Measurements from ENCODE around the gene GUSB.
"Not testable (repeated sequence)": the region's sequence is repeated elsewhere in the genome, so short reads cannot be mapped to it uniquely, and the experiment has no call there.

The GUSB gene

DNA sequence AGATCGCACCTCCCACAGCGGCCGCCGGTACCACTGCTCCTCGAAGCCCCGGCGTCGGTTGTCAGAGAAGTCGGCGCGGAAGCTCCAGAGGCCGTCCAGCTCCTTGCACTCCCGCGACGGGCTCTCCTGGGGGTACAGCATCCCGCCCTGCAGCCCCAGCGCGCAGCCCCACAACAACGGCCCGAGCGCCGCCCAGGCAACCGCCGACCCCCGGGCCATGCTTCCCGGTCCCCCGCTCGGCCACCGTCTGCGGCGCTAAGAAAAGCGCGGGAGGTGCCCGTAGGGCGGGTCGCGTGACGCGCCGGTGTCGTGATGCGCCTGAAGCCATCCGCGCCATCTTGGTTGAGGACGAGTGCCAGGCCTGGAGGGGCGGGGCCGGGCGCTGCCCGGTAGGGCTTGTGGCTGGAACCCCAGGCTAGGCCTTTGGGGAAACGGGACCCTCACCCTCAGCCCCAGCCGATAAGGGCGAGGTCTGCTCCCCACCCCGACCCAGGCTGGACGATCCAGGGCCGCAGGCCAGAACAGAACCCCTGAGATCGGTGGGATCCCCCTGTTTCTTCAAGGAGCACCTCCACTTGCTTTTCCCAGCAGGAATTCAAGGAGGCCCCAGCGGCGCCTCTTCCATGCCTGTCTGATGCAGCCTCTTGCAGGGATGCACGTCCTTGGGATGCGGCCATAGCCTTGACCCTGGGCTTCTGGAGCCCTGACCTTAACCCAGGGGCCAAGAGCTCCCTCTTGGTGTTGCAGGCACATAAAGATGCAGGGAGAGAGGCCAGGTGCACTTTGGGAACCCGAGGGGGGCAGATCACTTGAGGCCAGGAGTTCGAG, at the start of gene GUSB:
Gene GUSB (minus strand): TSS at position 249 of the 828 bp plus-strand sequence. CDS start 30 bp downstream, at position 219.
- peak; percentile 79 for DNase-seq (ENCODE audit: low read depth)

DNA sequence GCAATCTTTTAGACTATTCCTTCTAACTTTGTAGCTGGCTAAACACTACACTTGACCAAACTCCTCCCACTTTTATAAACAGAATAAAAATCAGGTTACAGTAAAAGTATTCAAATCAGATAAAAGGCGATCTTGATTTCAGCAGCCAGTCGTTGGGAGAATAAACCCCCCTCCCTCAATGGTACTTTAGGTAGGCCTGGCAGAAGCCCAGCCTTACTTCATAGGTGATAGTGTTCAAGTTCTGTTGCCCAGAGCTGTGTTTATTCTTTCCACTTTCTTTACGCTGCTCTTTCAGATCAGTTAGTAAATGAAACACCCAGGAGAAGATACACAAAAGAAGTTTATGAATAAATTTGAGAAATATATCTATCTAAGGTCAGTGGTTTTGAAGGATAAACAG, 46.3 kb upstream of the GUSB start:
- DNase-seq (ENCODE audit: low read depth) = not testable (repeated sequence)

DNA sequence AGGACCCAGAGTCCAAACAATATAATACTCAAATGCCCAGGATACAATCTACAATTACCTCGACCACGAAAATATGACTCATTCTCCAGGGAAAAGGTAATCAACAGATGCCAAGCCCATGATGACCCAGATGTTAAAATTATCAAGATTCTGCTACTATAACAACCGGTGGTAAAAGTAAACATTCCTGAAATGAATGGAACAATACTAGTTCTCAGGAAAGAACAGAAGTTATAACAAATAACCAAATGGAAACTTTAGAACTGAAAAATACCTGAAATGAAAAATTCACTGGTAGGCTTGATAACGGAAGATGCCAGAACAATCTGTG, 34.1 kb upstream of the GUSB start:
- DNase-seq (ENCODE audit: low read depth) = no peak

DNA sequence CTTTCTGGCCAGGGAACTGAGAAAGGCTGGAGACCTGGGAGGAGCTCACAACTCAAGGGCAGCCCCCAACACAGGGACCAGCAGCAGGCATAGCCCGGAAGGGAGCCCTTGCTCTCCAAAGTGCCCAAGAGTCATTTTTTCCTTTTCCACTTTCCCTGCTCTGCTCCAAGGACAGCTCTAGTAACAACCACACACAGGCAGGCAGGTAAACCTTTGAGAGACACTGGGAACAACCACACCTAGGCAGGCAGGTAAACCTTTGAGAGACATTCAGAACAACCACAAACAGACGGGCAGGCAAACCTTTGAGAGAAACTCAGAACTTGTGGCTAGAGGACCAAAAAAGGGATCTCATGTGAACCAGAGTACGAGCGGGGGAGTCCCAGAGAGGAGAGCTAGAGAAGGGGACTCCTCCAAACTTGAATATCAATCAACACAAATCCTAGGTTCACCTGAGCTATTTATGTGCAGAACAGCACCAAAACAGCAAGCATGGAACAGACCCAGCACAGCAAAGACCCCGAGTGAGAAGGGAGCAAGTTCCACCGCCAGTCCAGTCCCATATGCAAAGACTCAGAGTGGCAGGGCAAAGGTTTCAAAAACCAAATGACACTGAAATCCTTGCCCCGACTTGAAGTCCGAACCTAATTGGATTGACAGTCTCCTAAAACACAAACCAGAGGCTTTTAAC, 33.6 kb upstream of the GUSB start:
- no peak for DNase-seq (ENCODE audit: low read depth)

DNA sequence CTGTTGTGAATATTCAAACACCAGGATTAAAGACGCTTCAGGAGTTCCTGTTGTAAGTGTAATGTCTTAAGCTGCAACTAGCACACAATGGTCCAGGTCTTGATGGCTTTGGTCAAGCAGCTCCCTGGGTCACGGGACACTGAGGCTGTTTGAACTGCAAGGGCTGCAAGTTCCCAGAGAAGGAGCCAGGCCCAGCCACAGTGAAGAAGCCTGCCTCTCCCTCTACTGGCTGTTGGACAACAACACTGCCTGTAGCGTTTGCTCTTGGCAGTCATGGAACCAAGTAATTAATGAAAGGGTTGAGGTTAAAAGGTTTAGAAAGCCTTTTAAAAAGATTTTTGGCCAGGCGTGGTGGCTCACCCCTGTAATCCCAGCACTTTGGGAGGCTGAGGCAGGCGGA, 31.9 kb upstream of the GUSB start:
- no peak for DNase-seq (ENCODE audit: low read depth)

DNA sequence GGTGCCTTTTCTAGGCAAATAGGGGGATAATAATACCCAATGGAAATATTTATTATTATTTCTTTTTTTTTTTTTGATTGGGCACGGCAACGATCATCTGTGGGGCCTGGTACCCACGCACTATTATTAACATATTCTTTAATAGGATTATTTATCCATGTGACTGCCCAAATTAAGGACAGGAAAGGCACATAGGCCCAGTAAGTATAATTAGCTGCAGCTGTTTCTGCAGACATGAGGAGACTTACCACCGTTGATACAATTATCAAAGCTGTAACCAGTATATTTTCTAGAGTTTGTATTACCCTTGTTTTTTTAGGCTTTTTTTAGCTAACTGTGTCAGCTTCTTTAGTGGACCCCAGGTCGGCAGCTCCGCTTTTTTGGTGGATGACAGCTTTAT, 25.2 kb upstream of the GUSB start:
- DNase-seq (ENCODE audit: low read depth) = no peak

DNA sequence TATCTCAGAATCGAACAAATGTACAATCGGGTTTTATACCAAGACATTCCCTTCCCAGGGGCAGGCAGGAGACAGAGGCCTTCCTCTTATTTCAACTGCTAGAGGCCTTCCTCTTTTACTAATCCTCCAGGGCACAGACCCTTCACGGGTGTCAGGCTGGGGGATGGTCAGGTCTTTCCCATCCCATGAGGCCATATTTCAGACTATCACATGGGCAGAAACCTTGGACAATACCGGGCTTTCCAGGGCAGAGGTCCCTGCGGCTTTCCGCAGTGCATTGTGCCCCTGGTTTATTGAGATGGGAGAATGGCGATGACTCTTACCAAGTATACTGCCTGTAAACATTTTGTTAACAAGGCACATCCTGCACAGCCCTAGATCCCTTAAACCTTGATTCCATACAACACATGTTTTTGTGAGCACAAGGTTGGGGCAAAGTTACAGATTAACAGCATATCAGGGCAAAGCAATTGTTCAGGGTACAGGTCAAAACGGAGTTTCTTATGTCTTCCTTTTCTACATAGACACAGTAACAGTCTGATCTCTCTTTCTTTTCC, 23.2 kb upstream of the GUSB start:
- not testable (repeated sequence) for DNase-seq (ENCODE audit: low read depth)

DNA sequence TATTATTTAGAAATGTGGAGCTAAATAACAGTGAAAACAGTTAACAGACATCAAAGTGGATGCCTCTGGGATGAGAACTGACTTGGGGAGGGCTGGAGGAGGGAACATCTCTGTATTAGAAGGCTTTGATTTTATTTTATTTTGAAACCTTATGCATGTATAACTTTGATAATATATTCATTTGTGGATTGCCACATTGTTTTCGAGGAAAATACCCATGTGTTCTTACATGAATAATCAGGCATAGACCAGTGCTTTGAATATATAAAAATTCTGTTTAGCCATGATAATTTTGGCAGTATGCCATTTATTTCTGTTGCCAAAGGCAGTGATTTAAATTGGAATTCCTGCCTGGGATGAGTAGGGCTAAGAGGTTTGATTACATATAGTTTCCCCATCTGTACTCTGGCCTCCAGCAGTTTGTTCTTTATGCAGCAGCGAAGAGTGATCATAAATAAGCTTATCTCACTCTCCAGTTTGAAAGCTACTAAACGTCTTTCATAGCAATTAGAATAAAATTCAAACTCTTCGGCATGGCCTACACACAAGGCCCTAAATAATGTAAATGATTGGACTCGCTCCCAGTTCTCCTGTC, 18.9 kb upstream of the GUSB start:
- not testable (repeated sequence) for DNase-seq (ENCODE audit: low read depth)

DNA sequence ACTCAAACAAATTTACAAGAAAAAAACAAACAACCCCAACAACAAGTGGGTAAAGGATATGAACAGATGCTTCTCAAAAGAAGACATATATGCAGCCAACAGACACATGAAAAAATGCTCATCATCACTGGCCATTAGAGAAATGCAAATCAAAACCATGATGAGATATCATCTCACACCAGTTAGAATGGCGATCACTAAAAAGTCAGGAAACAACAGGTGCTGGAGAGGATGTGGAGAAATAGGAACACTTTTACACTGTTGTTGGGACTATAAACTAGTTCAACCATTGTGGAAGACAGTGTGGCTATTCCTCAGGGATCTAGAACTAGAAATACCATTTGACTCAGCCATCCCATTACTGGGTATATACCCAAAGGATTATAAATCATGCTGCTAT, 13.0 kb upstream of the GUSB start:
- DNase-seq (ENCODE audit: low read depth) = not testable (repeated sequence)

DNA sequence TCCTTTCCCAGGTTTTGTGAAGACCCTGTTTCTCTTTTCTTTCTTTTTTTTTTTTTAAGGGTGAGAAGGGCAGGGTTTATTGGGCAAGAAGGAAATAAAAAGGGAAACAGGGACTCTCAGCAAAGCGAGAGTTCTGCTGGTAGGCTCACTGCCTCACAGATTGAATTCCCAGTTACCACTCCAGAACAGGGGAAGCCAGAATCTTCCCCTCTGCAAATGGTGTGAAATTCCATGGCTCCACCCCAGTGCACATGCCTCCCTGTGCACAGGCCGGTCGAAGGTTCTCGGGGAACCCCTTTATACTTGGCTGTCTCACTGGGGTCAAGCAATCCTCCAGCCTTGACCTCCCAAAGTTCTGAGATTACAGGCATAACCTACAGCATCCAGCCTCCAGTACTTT, 10.5 kb upstream of the GUSB start:
- DNase-seq (ENCODE audit: low read depth) = no peak

DNA sequence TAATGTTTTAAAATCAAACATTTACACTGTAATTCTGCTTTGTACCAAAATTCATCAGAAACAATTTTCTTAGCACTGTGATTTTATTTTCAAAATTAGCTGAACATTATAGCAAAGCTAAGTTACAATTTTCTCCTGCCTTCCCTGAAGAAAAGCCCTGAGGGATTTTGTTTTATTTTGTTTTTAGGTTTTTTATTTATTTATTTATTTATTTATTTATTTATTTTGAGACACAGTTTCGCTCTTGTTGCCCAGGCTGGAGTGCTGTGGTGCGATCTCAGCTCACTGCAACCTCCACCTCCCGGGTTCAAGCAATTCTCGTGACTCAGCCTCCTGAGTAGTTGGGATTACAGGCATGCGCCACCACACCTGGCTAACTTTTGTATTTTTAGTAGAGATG, 9.8 kb upstream of the GUSB start:
- DNase-seq (ENCODE audit: low read depth) = not testable (repeated sequence)

DNA sequence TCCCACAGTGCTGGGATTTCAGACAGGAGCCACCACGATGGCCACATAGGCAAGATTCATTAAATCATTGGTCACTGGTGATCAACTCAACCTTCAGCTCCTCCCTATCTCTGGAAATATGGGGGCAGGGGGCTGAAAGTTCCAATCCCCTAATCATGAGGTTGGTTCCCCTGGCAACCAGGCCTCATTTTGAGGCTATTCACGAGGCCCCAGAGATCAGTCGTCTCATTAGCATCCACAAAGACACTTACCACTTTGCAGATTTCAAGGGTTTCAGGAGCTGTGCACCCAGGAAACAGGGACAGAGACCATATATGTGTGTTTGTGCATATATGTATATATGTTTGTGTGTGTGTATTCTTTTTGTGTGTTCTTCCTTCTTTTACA, 7.7 kb upstream of the GUSB start:
- DNase-seq (ENCODE audit: low read depth) = no peak

DNA sequence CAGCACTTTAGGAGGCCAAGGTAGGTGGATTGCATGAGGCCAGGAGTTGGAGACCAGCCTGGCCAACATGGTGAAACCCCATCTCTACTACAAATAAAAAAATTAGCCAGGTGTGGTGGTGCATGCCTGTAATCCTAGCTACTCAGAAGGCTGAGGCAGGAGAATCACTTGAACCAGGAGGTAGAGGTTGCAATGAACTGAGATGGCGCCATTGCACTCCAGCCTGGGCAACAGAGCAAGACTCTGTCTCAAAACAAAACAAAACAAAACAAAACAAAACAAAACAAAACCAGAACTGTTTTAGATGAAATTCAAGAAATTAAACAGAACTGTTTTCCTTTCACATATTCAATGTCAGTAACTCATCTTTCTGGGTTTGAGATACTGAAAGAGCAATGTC, 6.5 kb upstream of the GUSB start:
- DNase-seq (ENCODE audit: low read depth) = not testable (repeated sequence)

DNA sequence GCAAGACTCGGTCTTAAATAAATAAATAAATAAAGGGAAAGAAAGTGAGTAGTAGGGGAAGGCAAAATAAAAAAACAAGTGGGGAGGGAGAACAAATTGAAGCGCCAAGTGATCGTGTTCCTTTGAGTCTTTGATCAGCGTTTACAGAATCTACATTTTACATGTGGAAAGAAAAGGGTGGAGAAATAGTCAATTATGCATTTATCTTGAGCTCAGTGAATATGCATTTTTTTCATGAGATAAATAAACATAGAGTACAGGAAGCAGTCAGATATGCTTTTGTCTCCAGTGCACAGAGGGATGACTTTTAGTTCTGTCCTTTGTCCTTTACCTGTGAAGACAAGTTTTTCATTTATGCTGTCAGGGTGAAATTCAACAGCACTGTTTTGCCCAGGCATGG, 6.1 kb upstream of the GUSB start:
- no peak for DNase-seq (ENCODE audit: low read depth)

DNA sequence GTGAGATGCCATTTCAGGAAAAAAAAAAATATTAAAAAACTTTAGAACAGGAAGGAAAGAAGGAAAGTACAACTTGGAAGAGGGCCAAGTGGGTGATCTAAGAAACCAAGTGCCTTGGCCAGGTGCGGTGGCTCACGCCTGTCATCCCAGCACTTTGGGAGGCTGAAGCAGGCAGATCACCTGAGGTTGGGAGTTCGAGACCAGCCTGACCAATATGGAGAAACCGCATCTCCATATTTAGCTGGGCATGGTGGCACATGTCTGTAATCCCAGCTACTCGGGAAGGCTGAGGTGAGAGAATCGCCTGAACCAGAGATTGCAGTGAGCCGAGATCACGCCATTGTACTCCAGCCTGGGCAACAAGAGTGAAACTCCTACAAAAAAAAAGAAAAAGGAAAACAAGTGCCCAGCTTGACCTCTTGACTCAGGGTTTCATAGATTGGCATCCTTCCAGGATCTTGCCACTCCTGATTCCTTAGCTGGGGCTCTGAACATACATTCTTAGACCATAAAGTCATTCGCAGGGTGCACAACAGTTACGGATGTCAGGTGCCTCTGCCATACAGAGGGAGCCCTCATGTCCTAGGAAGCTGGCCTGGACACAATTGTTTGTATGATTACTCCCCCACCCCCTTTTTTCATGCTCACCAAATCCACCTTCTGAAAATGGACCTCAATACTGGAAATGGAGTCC, 2.1 kb upstream of the GUSB start:
- no peak for DNase-seq (ENCODE audit: low read depth)

DNA sequence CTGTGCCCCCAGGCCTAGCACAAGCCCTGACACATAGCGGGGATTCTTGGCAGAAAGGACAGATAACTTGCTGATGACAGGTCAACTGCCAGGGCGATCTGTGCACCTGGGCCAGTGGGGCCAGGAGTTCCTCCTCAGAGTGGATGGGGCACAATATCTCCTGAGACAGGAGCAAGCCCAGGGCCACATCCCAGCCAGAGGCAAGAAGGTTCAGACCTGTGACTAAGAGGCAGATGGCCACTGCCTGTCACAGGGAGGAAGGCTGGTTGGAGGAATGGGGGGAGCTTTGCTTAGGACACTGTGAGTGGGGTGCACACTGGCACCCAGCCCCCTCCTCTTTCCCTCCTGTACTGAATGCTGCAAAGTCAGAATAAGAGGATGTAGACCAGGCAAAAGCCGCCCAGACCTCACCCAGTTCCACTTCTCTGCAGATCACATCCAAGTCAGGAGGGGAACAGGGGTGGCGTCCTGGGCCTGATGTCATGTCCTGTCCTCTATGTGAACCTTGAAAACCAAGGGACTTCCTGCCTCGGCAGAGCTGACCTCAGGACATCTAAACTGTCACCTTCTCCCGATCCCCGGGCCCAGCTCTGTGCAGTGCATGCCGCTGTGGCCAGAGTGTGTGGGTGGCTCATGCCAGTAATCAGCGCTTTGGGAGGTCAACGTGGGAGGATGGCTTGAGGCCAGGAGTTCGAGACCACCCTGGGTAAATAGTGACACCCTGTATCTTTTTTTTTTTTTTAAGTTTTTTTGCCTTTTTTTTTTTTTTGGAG, 1.3 kb downstream of the GUSB start:
- peak; percentile 68 for DNase-seq (ENCODE audit: low read depth)

DNA sequence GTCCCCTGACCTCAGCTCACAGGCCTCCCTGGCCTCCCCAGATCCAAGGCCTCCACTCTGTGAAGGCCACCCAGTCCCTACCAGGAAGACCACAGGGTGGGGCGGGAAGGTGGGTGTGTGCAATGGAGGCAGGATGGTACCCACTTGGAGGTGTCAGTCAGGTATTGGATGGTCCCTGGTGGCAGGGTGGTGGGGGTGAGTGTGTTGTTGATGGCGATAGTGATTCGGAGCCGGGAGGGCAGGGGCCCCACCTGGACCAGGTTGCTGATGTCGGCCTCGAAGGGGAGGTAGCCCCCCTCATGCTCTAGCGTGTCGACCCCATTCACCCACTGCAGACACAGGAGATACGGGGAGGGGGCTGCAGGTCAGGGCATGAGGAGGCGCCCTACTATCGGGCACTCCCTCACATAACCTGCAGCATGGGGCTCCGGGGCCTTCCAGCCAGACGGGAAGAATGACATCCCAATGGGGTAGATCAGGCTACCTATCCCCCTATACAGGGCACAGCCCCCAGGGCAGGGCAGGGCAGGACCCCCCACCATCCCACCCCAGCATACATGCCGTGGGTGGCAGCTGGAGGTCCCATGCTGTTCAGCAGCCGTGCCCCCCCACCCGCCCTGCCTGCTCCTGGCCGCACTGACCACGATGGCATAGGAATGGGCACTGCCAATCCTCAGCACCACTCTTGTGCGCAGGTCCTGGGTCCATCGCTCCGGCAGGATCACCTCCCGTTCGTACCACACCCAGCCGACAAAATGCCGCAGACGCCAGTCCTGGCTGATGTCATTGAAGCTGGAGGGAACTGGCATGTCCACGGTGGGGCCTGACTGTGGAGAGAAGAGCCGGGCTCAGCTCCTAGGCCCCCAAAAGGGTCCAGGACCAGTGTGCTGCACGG, 2.2 kb downstream of the GUSB start:
- no peak for DNase-seq (ENCODE audit: low read depth)

DNA sequence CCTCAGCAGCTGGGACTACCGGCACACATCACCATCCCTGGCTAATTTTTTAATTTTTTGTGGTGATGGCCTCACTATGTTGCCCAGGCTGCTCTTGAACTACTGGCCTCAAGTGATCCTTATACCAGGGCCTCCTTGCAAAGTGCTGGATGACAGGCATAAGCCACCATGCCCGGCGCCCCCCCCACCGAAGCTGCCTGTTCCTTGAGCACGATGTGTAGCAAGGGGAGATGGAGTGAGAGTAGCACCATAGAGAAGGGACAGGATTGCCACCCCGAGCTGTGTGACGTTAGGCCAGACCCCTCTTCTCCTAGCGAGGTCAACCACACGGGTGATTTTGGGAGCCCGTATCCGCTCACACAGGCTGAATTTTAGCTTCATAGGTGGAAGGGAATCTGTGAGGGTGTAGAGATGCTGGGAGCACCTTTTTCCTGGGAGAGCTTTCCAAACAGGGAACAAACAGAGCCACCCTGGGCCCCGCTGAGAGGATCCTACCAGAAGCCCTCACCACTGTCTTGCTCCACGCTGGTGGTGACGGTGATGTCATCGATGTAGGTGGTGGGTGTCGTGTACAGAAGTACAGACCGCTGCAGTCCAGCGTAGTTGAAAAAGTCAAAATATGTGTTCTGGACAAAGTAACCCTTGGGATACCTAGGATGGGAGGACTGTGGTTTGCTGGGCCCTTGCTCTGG, 3.0 kb downstream of the GUSB start:
- DNase-seq (ENCODE audit: low read depth) = no peak

DNA sequence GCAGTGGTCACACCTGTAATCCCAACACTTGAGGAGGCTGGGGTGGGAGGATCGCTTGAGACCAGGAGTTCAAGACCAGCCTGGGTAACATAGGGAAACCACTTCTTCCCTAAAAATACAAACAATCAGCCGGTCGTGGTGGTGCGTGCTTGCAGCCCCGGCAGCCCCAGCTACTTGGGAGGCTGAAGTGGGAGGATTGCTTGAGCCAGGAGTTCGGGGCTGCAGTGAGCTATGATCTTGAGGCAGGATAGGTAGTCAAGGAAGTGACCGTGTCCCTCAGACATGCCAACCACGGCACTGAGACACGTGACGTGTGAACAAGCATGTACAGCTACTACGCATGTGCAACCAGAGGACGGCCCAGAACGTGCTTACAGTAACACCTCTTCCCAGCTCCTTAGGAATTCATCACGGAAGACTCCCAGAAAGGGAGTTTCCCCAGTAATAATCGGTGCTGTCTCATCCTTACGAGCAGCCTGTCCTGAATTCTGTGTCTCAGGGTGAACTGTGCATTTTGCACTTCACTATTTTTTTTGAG, 5.3 kb downstream of the GUSB start:
- no peak for DNase-seq (ENCODE audit: low read depth)
